Calu3 (cell line): ENCODE results near the gene MMAB. TPM values are rescaled to one million over a fixed set of nuclear protein-coding genes. Genes with fewer than 3 reads are reported as not detected.

Experiments
- BruUV-seq: library from RNA; stranded (reverse); fragments of 400-500 nt; replicated peaks from 2 replicates; lab custom pipeline; 2021; lab: Mats Ljungman, UMichigan
- CTCF ChIA-PET: fragments of 300-600 bp; sonication (Branson Sonifier 250); formaldehyde crosslinking; loops from one replicate; lab custom pipeline; 2022; ENCODE audit warnings: antibody characterized with exemption; lab: Charles Lee
- DNase-seq: peaks from one replicate; pipeline ENCODE4 v3.0.0; 2022
- H3K27ac Mint-ChIP-seq: one replicate; pipeline ENCODE4 v1.8.0; 2022; ENCODE audit warnings: mixed read lengths; ENCODE audit not compliant: unreplicated experiment
- H3K27me3 Mint-ChIP-seq: one replicate; pipeline ENCODE4 v1.8.0; 2022; ENCODE audit warnings: mixed read lengths; ENCODE audit not compliant: unreplicated experiment
- H3K36me3 Mint-ChIP-seq: one replicate; pipeline ENCODE4 v1.8.0; 2022; ENCODE audit warnings: mild to moderate bottlenecking, moderate library complexity, mixed read lengths; ENCODE audit not compliant: insufficient read depth, unreplicated experiment
- H3K4me1 Mint-ChIP-seq: one replicate; pipeline ENCODE4 v1.8.0; 2022; ENCODE audit warnings: mild to moderate bottlenecking, low read depth, mixed read lengths; ENCODE audit not compliant: unreplicated experiment
- H3K4me3 Mint-ChIP-seq: one replicate; pipeline ENCODE4 v1.8.0; 2022; ENCODE audit warnings: mild to moderate bottlenecking, low read depth, moderate library complexity, mixed read lengths; ENCODE audit not compliant: unreplicated experiment
- H3K9me3 Mint-ChIP-seq: one replicate; pipeline ENCODE4 v1.8.0; 2022; ENCODE audit warnings: low read depth, mixed read lengths; ENCODE audit not compliant: unreplicated experiment
- intact Hi-C: fragments of 100-400 bp; cut with micrococcal nuclease; formaldehyde crosslinking; loops from one replicate; pipeline ENCODE4 v1.10.0; 2022; ENCODE audit not compliant: unreplicated experiment
- total RNA-seq: library from RNA; stranded (reverse); gene quantifications from 2 replicates; pipeline ENCODE4 v1.2.3, GENCODE V29; 2022
- TF ChIP-seq, protein P1 (sequence below): fragments of 200-600 bp; IDR thresholded peaks from one replicate; pipeline ENCODE4 v1.8.0; 2022; ENCODE audit warnings: antibody characterized with exemption; ENCODE audit not compliant: unreplicated experiment

MMAB gene
- total RNA-seq, 1 experiment from 2014 or later = 82.8 TPM

DNA sequence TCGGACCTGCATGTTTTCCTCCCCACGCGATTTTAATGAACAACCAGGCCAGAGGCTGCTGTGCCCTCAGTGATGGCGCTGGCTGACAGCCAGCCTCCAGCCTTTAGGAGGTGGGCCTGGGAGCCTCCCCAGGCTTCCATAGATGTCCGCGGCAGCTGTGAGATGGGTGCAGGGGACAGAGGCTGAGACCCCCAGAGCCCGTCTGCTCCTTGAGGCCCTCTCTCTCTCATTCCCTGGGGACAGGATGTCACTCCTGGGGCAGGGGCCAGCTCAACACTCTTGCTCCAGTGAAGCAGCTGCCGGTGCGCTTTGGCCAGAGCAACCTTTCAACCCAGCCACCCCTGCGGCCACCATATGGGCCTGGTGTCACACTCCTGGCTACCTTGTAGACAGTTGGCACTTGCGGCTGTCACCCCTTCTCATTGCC is 25.1 kb upstream of the MMAB start:
- H3K36me3 Mint-ChIP-seq = peaks cover 14% of the 10 kb centered on the region
- TF ChIP-seq, protein P1, sequence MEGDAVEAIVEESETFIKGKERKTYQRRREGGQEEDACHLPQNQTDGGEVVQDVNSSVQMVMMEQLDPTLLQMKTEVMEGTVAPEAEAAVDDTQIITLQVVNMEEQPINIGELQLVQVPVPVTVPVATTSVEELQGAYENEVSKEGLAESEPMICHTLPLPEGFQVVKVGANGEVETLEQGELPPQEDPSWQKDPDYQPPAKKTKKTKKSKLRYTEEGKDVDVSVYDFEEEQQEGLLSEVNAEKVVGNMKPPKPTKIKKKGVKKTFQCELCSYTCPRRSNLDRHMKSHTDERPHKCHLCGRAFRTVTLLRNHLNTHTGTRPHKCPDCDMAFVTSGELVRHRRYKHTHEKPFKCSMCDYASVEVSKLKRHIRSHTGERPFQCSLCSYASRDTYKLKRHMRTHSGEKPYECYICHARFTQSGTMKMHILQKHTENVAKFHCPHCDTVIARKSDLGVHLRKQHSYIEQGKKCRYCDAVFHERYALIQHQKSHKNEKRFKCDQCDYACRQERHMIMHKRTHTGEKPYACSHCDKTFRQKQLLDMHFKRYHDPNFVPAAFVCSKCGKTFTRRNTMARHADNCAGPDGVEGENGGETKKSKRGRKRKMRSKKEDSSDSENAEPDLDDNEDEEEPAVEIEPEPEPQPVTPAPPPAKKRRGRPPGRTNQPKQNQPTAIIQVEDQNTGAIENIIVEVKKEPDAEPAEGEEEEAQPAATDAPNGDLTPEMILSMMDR = no peak
- no peak overlapping the region for H3K4me3 Mint-ChIP-seq
- intact Hi-C loops = loop anchor here (5.0 kb wide), 2 partner anchors 114 to 166 kb away; partner anchors contain the start of gene FAM222A
- CTCF ChIA-PET = interaction anchor here (0.6 to 3.3 kb wide), 14 partner anchors 25 to 1154 kb away, joined by 3 to 56 read pairs (median 5); partner anchors contain the start of genes FAM222A, MMAB and MVK
- H3K9me3 Mint-ChIP-seq = no peaks in the 10 kb centered on the region
- no TSS peak for BruUV-seq
- no peak overlapping the region for H3K27ac Mint-ChIP-seq
- no peaks in the 10 kb centered on the region for H3K27me3 Mint-ChIP-seq
- no peak for DNase-seq
- no peaks in the 10 kb centered on the region for H3K4me1 Mint-ChIP-seq

DNA sequence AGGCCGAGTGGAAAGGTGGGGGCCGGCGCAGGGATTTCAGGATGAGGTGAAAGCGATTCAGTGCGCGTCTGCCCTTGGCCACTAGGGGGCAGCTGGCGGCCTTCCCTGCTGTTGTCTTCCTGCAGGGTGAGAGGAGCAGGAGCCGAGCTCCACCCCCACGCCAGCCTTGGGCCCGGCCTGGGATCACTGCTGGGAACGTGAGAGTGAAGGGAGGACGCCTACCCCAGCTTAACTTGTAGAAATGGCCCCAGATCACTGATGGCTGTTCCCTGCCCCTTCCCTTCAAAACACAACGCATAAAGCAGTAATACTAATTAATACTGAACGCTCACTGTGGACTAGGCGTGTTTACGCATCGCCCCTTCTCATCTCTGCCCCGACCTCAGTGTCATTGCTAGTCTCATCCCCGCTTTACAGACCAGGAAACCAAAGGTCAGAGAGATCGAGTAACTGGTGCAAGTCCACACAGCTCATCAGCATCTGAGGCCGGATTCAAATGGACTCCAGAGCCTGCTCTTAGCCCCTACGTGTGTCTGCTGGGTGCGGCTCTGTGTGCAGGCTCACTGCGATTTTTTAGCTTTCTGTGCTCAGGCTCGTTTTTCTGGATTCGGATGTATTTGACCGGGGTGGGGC is 24.6 kb upstream of the MMAB start:
- intact Hi-C loops = loop anchor here (1.0 to 5.0 kb wide), 3 partner anchors 114 to 177 kb away; partner anchors contain the start of gene FAM222A
- H3K4me3 Mint-ChIP-seq = no peak overlapping the region
- BruUV-seq = no TSS peak
- no peaks in the 10 kb centered on the region for H3K27me3 Mint-ChIP-seq
- no peak overlapping the region for H3K27ac Mint-ChIP-seq
- H3K9me3 Mint-ChIP-seq = no peaks in the 10 kb centered on the region
- peak; percentile 93 for DNase-seq
- CTCF ChIA-PET = interaction anchor here (0.5 to 3.3 kb wide), 19 partner anchors 24 to 1155 kb away, joined by 3 to 56 read pairs (median 4); partner anchors contain the start of genes FAM222A, MMAB and MVK
- no peaks in the 10 kb centered on the region for H3K4me1 Mint-ChIP-seq
- peaks cover 14% of the 10 kb centered on the region for H3K36me3 Mint-ChIP-seq
- TF ChIP-seq, protein P1 = peak; percentile 94

GRCh38 chr12:109597414-109597794 is 24.1 kb upstream of the MMAB start:
- CTCF ChIA-PET = interaction anchor here (0.6 to 3.3 kb wide), 16 partner anchors 24 to 248 kb away, joined by 3 to 56 read pairs (median 4); partner anchors contain the start of genes FAM222A, MMAB and MVK

More at GRCh38 chr12:109597414-109597794, 24.1 kb upstream of the MMAB start:
- H3K27ac Mint-ChIP-seq = no peak overlapping the region
- intact Hi-C loops = loop anchor here (1.0 to 5.0 kb wide), 3 partner anchors 115 to 178 kb away; partner anchors contain the start of gene FAM222A
- no peaks in the 10 kb centered on the region for H3K9me3 Mint-ChIP-seq
- no peaks in the 10 kb centered on the region for H3K27me3 Mint-ChIP-seq
- no peak for DNase-seq
- H3K4me1 Mint-ChIP-seq = no peaks in the 10 kb centered on the region
- no peak overlapping the region for H3K4me3 Mint-ChIP-seq
- peaks cover 14% of the 10 kb centered on the region for H3K36me3 Mint-ChIP-seq
- TF ChIP-seq, protein P1 = no peak
- BruUV-seq = no TSS peak
